Nephron progenitor cell (in vitro differentiated cells): ENCODE results near the gene PIGR.
A peak's percentile ranks its signal among the peaks of the same experiment; 100 is the strongest.

Experiments used
- DNase-seq: peaks from one replicate; pipeline ENCODE4 v3.0.0; 2021
- H3K27ac Mint-ChIP-seq: 2 replicates; pipeline ENCODE4 v1.8.0; 2021; ENCODE audit warnings: mild to moderate bottlenecking, moderate library complexity, mixed read lengths
- H3K27me3 Mint-ChIP-seq: 2 replicates; pipeline ENCODE4 v1.8.0; 2021; ENCODE audit warnings: mild to moderate bottlenecking, low read depth, mixed read lengths; ENCODE audit not compliant: poor library complexity
- H3K36me3 Mint-ChIP-seq: 2 replicates; pipeline ENCODE4 v1.8.0; 2021; ENCODE audit warnings: low read depth, mixed read lengths
- H3K4me1 Mint-ChIP-seq: 2 replicates; pipeline ENCODE4 v1.8.0; 2021; ENCODE audit warnings: mixed read lengths
- H3K4me3 Mint-ChIP-seq: 2 replicates; pipeline ENCODE4 v1.8.0; 2021; ENCODE audit warnings: mild to moderate bottlenecking, moderate library complexity, mixed read lengths
- H3K9me3 Mint-ChIP-seq: 2 replicates; pipeline ENCODE4 v1.8.0; 2021; ENCODE audit warnings: mild to moderate bottlenecking, moderate library complexity, mixed read lengths
- TF ChIP-seq, protein P1 (sequence below): fragments of 200-600 bp; sonication (generic); IDR thresholded peaks from 2 replicates; pipeline ENCODE4 v1.5.0; 2021; ENCODE audit warnings: antibody characterized with exemption

The PIGR gene

DNA sequence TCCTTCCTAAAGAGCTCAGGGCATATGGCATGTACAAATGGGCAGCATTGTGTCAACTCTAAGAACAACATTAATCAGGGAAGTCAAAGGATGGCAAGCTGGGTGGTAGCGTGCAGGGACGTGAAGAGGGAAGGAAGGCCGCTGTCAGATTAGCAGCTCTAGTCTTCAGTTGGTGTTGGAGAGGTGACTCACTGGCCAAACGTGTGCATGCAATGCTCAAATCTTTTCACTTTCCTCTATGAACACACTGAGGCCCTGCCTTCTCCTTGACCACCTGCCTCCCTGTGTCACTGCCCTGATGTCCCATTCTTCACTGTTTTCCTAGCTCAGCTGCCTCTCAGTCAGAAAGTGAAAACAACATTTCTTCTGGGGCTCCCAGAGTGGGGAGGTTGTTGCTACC, 5.9 kb upstream of the PIGR start:
- no peak overlapping the region for H3K27ac Mint-ChIP-seq
- H3K4me3 Mint-ChIP-seq, result no peak overlapping the region
- TF ChIP-seq, protein P1, sequence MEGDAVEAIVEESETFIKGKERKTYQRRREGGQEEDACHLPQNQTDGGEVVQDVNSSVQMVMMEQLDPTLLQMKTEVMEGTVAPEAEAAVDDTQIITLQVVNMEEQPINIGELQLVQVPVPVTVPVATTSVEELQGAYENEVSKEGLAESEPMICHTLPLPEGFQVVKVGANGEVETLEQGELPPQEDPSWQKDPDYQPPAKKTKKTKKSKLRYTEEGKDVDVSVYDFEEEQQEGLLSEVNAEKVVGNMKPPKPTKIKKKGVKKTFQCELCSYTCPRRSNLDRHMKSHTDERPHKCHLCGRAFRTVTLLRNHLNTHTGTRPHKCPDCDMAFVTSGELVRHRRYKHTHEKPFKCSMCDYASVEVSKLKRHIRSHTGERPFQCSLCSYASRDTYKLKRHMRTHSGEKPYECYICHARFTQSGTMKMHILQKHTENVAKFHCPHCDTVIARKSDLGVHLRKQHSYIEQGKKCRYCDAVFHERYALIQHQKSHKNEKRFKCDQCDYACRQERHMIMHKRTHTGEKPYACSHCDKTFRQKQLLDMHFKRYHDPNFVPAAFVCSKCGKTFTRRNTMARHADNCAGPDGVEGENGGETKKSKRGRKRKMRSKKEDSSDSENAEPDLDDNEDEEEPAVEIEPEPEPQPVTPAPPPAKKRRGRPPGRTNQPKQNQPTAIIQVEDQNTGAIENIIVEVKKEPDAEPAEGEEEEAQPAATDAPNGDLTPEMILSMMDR, result no peak
- no peaks in the 10 kb centered on the region for H3K36me3 Mint-ChIP-seq
- DNase-seq, result no peak
- peaks cover 12% of the 10 kb centered on the region for H3K27me3 Mint-ChIP-seq
- peaks cover 5% of the 10 kb centered on the region for H3K9me3 Mint-ChIP-seq
- peaks cover 44% of the 10 kb centered on the region for H3K4me1 Mint-ChIP-seq

DNA sequence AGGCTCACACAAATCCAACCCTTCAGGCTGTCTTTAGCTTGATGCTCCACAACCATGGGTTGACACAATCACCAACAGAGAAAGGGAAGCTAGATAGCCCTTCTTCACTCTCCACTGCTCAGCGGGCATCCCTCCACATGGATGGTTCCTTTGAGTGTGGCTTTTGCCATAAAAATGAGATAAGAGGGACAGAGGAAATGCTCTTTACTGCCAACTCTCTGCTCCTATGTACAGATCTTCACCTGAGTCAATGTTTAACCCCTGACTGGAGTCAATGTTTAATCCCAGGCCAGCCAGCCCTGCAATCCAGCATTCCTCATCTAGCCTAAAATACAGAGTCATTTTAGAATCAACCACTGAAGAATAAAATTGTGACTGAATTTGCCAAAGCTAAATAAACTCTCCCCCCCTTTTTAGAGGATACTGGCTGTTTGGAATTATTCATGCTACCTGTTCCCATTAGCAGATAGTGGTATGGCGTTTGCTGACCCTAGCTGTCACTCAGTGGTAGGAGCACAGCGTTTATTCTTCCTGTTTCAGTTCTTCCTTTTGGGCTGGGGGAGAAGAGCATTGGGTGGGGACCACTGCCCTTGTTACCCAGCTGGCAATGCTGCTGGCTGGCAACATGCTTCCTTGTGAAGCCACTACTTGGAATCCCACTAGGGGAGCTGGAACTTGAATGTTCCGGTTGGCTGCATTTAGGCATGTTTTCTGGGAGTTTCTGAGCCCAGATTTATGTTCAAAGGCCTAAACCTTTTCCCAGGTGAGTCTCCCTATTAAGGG, 5.2 kb upstream of the PIGR start:
- H3K27me3 Mint-ChIP-seq, result peaks cover 12% of the 10 kb centered on the region
- TF ChIP-seq, protein P1, result no peak
- no peak overlapping the region for H3K4me3 Mint-ChIP-seq
- H3K4me1 Mint-ChIP-seq, result peaks cover 38% of the 10 kb centered on the region
- no peak overlapping the region for H3K27ac Mint-ChIP-seq
- DNase-seq, result no peak
- no peaks in the 10 kb centered on the region for H3K36me3 Mint-ChIP-seq
- peaks cover 5% of the 10 kb centered on the region for H3K9me3 Mint-ChIP-seq

DNA sequence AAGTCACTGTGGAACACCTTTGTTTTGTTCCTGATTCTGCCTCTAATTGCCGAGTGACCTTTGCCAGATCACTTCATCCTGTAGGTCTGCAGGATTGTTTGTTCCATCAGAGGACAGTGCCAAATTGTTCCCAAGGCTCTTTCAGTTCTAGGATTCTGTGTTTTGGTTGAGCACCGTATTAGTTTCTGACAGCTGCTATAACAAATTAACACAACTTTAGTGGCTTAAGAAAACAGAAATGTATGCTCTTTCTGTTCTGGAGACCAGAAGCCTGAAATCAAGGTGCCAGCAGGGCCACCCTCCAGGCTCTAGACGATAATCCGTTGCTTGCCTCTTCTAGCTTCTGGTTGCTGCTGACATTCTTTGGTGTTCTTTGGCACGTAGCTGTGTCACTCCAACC, 3.4 kb upstream of the PIGR start:
- DNase-seq, result no peak
- Mint-ChIP-seq H3K4me1 (peaks cover 19% of the 10 kb centered on the region), H3K27me3 (peaks cover 18% of the 10 kb centered on the region), H3K27ac (no peak overlapping the region), H3K36me3 (no peaks in the 10 kb centered on the region), H3K4me3 (no peak overlapping the region), H3K9me3 (peaks cover 5% of the 10 kb centered on the region)
- TF ChIP-seq, protein P1, result no peak

DNA sequence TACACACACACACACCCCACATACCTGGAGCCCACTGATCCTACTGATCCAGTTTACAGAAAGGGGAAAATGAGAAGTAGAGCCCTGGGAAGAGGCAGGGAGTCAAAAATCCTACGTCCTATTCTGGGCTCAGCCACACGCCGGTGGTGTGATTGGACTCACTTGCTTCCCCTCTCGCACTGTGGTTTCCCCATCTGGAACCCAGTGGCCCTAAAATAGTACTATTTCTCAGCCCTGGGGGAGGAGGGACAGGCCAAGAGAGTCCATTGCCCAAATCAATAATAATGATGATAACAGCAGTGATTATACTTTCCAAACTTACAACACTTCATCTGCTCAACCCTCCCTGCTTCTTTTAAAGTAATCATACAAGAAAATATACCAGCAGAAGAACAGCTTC, 2.9 kb upstream of the PIGR start:
- Mint-ChIP-seq H3K4me1 (peaks cover 16% of the 10 kb centered on the region), H3K27ac (no peak overlapping the region), H3K27me3 (peaks cover 22% of the 10 kb centered on the region), H3K36me3 (no peaks in the 10 kb centered on the region), H3K9me3 (peaks cover 5% of the 10 kb centered on the region), H3K4me3 (no peak overlapping the region)
- TF ChIP-seq, protein P1, result no peak
- DNase-seq, result no peak

- H3K36me3 Mint-ChIP-seq, result no peaks in the 10 kb centered on the region
- no peak for DNase-seq
- H3K27me3 Mint-ChIP-seq, result peaks cover 38% of the 10 kb centered on the region
- H3K27ac Mint-ChIP-seq, result peak overlapping the region; percentile 40
- peaks cover 5% of the 10 kb centered on the region for H3K9me3 Mint-ChIP-seq
- peaks cover 9% of the 10 kb centered on the region for H3K4me1 Mint-ChIP-seq
- TF ChIP-seq, protein P1, result no peak
- no peak overlapping the region for H3K4me3 Mint-ChIP-seq
Measured at GRCh38 chr1:206947255-206947654, 989 bp upstream of the PIGR start.

GRCh38 chr1:206945779-206946178, 487 bp downstream of the PIGR start:
- DNase-seq, result no peak
- H3K9me3 Mint-ChIP-seq, result peaks cover 5% of the 10 kb centered on the region
- H3K4me1 Mint-ChIP-seq, result peaks cover 14% of the 10 kb centered on the region
- TF ChIP-seq, protein P1, result no peak
- peaks cover 38% of the 10 kb centered on the region for H3K27me3 Mint-ChIP-seq
- no peak overlapping the region for H3K4me3 Mint-ChIP-seq
- H3K27ac Mint-ChIP-seq, result no peak overlapping the region
- H3K36me3 Mint-ChIP-seq, result no peaks in the 10 kb centered on the region
